ENCODE data around the gene OTX1. TPM values are rescaled to one million over a fixed set of nuclear protein-coding genes. Genes with fewer than 3 reads are reported as not detected.

The OTX1 gene
- total and polyA plus RNA-seq, 8 donors: 0.02 to 0.90 (median 0.23) TPM

DNA sequence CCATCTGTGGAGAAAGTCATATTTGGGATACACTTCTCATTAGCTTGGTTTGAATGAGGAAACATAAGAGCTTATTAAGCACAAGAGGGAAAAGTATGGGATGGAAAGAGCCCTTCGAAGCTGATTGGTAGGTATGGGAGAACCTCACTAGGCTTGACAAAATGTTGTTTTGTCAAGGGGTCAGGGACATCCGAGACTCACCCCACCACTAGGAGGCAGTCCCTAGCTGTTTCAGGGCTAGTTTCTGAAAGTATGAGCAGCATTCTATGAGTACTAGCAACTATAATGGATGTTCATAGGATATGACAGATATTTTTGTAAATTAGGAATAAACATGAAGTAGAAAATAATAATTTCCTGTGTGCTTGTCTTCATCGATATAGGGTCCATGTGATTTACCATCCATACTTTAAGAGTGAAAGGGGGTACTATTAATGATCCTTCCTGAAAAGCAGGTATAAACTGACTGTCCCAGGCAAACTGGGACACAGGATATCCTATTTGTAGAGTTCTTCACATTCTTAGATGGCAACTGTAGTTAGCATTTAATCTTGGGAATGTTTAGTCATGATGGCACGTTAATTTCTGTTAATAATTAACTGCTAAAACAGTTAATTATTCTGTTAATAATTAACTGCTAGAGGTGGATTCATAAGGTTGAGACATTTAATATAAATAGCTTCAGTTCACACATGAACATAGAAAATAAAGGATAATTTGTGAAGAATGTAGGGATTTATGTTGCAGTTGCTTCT lies 28.4 kb downstream of the OTX1 start:
- intact Hi-C loops (cut with DNase I): no loop called here
- no peaks in the 10 kb centered on the region for H3K4me1 ChIP-seq
- H3K27me3 ChIP-seq: no peaks in the 10 kb centered on the region
- ATAC-seq: no peak
- TF ChIP-seq, protein P1, sequence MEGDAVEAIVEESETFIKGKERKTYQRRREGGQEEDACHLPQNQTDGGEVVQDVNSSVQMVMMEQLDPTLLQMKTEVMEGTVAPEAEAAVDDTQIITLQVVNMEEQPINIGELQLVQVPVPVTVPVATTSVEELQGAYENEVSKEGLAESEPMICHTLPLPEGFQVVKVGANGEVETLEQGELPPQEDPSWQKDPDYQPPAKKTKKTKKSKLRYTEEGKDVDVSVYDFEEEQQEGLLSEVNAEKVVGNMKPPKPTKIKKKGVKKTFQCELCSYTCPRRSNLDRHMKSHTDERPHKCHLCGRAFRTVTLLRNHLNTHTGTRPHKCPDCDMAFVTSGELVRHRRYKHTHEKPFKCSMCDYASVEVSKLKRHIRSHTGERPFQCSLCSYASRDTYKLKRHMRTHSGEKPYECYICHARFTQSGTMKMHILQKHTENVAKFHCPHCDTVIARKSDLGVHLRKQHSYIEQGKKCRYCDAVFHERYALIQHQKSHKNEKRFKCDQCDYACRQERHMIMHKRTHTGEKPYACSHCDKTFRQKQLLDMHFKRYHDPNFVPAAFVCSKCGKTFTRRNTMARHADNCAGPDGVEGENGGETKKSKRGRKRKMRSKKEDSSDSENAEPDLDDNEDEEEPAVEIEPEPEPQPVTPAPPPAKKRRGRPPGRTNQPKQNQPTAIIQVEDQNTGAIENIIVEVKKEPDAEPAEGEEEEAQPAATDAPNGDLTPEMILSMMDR (IDR thresholded peaks at IDR 0.05): no peak
- H3K9me3 ChIP-seq: no peaks in the 10 kb centered on the region
- FAIRE-seq: no peak
- WGBS, 2 donors: 62% methylated on average over 4 of the region's 4 CpGs
- no peak overlapping the region for H3K4me3 ChIP-seq
- H3K27ac ChIP-seq: no peak overlapping the region
- DNase-seq: no peak
- H3K36me3 ChIP-seq: no peaks in the 10 kb centered on the region

DNA sequence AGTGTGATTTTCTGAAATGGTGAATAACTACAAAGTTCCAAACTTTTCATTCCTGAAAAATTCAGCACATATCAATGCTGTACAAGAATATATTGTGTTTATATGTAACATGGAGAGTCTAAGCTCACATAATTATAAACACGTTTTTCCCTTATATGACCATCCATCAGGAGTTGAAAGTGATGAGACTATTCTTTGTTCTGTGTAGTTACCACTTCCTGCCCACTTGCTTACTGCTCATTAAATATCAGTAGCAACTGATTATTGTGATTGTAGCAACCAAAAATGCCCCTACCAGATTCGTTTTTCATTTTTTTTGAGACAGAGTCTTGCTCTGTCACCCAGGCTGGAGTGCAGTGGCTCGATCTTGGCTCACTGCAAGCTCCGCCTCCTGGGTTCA lies 30.8 kb downstream of the OTX1 start:
- Histone ChIP-seq H3K36me3 (no peaks in the 10 kb centered on the region), H3K4me1 (no peaks in the 10 kb centered on the region), H3K27ac (no peak overlapping the region), H3K4me3 (no peak overlapping the region), H3K27me3 (no peaks in the 10 kb centered on the region), H3K9me3 (no peaks in the 10 kb centered on the region)
- WGBS, 2 donors: 64 to 71% methylated on average over 4 of the region's 4 CpGs
- TF ChIP-seq, protein P1 (IDR thresholded peaks at IDR 0.05): no peak
- intact Hi-C loops (cut with DNase I): no loop called here
- DNase-seq (no peak), FAIRE-seq (no peak), ATAC-seq (no peak)

DNA sequence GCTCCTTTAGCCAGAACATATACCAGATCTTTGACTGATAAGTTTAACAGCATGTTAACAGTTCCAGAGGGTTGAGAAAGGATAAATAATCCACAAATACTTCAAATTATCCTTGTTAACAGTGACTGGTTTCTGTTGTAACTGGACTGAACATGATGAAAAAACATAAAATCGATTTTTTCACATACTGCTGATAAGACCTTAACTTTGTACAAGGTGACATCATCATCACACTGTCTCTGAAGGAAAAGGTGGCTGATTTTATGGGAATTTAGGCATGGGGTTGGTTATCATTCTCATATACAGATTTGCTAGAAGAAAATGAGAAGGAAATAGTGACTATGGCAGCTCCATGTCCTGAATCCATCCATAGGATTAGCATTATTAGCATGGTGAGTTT lies 36.1 kb downstream of the OTX1 start:
- H3K4me1 ChIP-seq: no peaks in the 10 kb centered on the region
- no peak overlapping the region for H3K4me3 ChIP-seq
- ATAC-seq (no peak), DNase-seq (no peak), FAIRE-seq (no peak)
- WGBS, 2 donors: 20 to 30% methylated on average over 1 of the region's 1 CpG
- no peak overlapping the region for H3K27ac ChIP-seq
- no peaks in the 10 kb centered on the region for H3K27me3 ChIP-seq
- no peaks in the 10 kb centered on the region for H3K9me3 ChIP-seq
- TF ChIP-seq, protein P1 (IDR thresholded peaks at IDR 0.05): no peak
- intact Hi-C loops (cut with DNase I): no loop called here
- H3K36me3 ChIP-seq: no peaks in the 10 kb centered on the region

DNA sequence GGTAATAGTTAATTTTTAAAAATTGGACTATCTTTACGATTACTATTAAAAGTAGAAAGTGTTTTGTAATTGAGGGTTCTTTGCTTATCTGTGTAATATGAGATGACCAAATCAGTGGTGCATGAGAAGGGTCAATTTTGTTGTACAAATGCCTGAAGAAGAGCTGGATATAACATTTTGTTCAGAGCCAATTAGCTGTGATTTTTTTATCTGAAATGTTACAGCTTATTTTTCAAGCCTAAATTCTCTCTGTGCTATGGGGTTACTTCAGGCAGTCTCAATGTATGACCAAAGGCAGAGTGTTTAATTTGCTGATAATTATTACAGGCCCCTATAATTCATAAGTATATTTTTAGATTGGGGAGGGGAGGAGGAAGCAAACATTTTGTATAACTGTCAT lies 41.8 kb downstream of the OTX1 start:
- ATAC-seq: no peak
- intact Hi-C loops (cut with DNase I): no loop called here

DNA sequence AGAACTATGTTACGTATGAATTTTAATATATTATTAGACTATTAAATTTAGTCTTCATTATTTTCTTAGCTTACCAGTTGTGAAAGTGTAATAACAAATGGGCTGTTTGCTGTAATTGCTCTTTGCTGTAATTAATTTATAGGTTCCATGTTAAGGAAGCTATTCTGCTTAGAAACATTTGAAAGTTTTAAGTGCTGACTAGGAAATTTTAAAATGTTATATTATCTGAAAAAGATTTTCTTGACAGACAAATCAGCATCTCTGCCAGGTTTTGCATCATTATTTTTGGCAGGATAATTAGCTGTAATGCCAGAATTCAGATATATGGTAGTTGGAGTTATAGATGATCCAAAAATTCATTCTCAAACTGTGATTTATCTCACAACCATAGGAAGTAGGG lies 42.2 kb downstream of the OTX1 start:
- WGBS, 2 donors: 0% methylated on average over 1 of the region's 1 CpG
- no peak overlapping the region for H3K27ac ChIP-seq
- no peak for ATAC-seq
- H3K9me3 ChIP-seq: no peaks in the 10 kb centered on the region
- H3K4me3 ChIP-seq: no peak overlapping the region
- intact Hi-C loops (cut with DNase I): no loop called here
- no peaks in the 10 kb centered on the region for H3K4me1 ChIP-seq
- no peak for FAIRE-seq
- H3K36me3 ChIP-seq: no peaks in the 10 kb centered on the region
- TF ChIP-seq, protein P1 (IDR thresholded peaks at IDR 0.05): no peak
- DNase-seq: no peak
- no peaks in the 10 kb centered on the region for H3K27me3 ChIP-seq

More for the DNA sequence above, 41.8 kb downstream of the OTX1 start:
- Histone ChIP-seq H3K4me3 (no peak overlapping the region), H3K27ac (no peak overlapping the region), H3K9me3 (no peaks in the 10 kb centered on the region), H3K27me3 (no peaks in the 10 kb centered on the region), H3K4me1 (no peaks in the 10 kb centered on the region), H3K36me3 (no peaks in the 10 kb centered on the region)
- 57 to 69% methylated on average over 1 of the region's 1 CpG for WGBS, 2 donors
- TF ChIP-seq, protein P1 (IDR thresholded peaks at IDR 0.05): no peak
- no peak for FAIRE-seq
- DNase-seq: no peak

All from pancreas (tissue), 10 donors.